Neural progenitor cell (in vitro differentiated cells): ENCODE data around the gene SSNA1. TPM values are rescaled to one million over a fixed set of nuclear protein-coding genes. Genes with fewer than 3 reads are reported as not detected.

Experiments
- DNase-seq: peaks from one replicate; pipeline ENCODE4 v3.0.0-alpha.2; 2016; ENCODE audit warnings: low spot score
- H2AFZ ChIP-seq: fragments of 200-600 bp; sonication (generic); replicated peaks from 2 replicates; pipeline ENCODE4 v1.6.1; 2016; ENCODE audit warnings: antibody characterized with exemption
- H3F3A ChIP-seq: fragments of 200-600 bp; sonication (generic); 2 replicates; pipeline ENCODE4 v1.6.1; 2016; ENCODE audit warnings: antibody characterized with exemption, low read depth
- H3K27ac ChIP-seq: fragments of 200-600 bp; sonication (generic); 2 replicates; pipeline ENCODE4 v1.5.1; 2016; ENCODE audit warnings: mild to moderate bottlenecking
- H3K27me3 ChIP-seq: fragments of 200-600 bp; sonication (generic); 2 replicates; pipeline ENCODE4 v1.6.1; 2016; ENCODE audit warnings: mild to moderate bottlenecking, moderate library complexity
- H3K36me3 ChIP-seq: fragments of 200-600 bp; sonication (generic); 2 replicates; pipeline ENCODE4 v1.5.1; 2016
- H3K4me1 ChIP-seq: fragments of 200-600 bp; sonication (generic); 2 replicates; pipeline ENCODE4 v1.6.1; 2016; ENCODE audit warnings: mixed run types
- H3K4me2 ChIP-seq: fragments of 200-600 bp; sonication (generic); 2 replicates; pipeline ENCODE4 v1.6.1; 2016
- H3K4me3 ChIP-seq: fragments of 200-600 bp; sonication (generic); 2 replicates; pipeline ENCODE4 v1.5.1; 2016
- H3K79me2 ChIP-seq: fragments of 200-600 bp; sonication (generic); 2 replicates; pipeline ENCODE4 v1.6.1; 2016; ENCODE audit warnings: low read depth
- H3K9ac ChIP-seq: fragments of 200-600 bp; sonication (generic); 2 replicates; pipeline ENCODE4 v1.6.1; 2016
- H3K9me3 ChIP-seq: fragments of 200-600 bp; sonication (generic); 2 replicates; pipeline ENCODE4 v1.5.1; 2016; ENCODE audit warnings: low read depth
- H4K20me1 ChIP-seq: fragments of 200-600 bp; sonication (generic); 2 replicates; pipeline ENCODE4 v1.6.1; 2016; ENCODE audit warnings: low read depth
- H3K27ac Mint-ChIP-seq: 3 replicates; pipeline ENCODE4 v1.8.0; 2021; ENCODE audit warnings: mixed read lengths
- H3K27me3 Mint-ChIP-seq: 2 replicates; pipeline ENCODE4 v1.8.0; 2022; ENCODE audit warnings: low read depth, mild to moderate bottlenecking, inconsistent platforms, moderate library complexity, mixed read lengths; ENCODE audit not compliant: insufficient read depth
- H3K36me3 Mint-ChIP-seq: 3 replicates; pipeline ENCODE4 v1.8.0; 2021; ENCODE audit warnings: mixed read lengths
- H3K4me1 Mint-ChIP-seq: 3 replicates; pipeline ENCODE4 v1.8.0; 2021; ENCODE audit warnings: mixed read lengths
- H3K4me3 Mint-ChIP-seq: 3 replicates; pipeline ENCODE4 v1.8.0; 2021; ENCODE audit warnings: mild to moderate bottlenecking, moderate library complexity, mixed read lengths
- H3K9me3 Mint-ChIP-seq: 3 replicates; pipeline ENCODE4 v1.8.0; 2020; ENCODE audit warnings: mixed read lengths
- EZH2 ChIP-seq: fragments of 200-600 bp; sonication (generic); IDR thresholded peaks from 2 replicates; pipeline ENCODE4 v1.6.1; 2017; ENCODE audit warnings: antibody characterized with exemption, mild to moderate bottlenecking, moderate library complexity
- EZH2phosphoT487 ChIP-seq: fragments of 200-600 bp; sonication (generic); IDR thresholded peaks from 2 replicates; pipeline ENCODE4 v1.6.1; 2017; ENCODE audit warnings: antibody characterized with exemption
- total RNA-seq: library from RNA; depleted of rRNA; stranded (reverse); fragments of >200 nt; gene quantifications from 2 replicates; pipeline ENCODE4 v1.2.3, GENCODE V29; 2015; ENCODE audit warnings: low replicate concordance
- TF ChIP-seq, protein P1 (sequence below): fragments of 200-600 bp; sonication (generic); IDR thresholded peaks from 2 replicates; pipeline ENCODE4 v1.5.1; 2017; ENCODE audit warnings: antibody characterized with exemption, mild to moderate bottlenecking

SSNA1 gene
- total RNA-seq, 1 donor from 2014 or later = 27.9 TPM

DNA sequence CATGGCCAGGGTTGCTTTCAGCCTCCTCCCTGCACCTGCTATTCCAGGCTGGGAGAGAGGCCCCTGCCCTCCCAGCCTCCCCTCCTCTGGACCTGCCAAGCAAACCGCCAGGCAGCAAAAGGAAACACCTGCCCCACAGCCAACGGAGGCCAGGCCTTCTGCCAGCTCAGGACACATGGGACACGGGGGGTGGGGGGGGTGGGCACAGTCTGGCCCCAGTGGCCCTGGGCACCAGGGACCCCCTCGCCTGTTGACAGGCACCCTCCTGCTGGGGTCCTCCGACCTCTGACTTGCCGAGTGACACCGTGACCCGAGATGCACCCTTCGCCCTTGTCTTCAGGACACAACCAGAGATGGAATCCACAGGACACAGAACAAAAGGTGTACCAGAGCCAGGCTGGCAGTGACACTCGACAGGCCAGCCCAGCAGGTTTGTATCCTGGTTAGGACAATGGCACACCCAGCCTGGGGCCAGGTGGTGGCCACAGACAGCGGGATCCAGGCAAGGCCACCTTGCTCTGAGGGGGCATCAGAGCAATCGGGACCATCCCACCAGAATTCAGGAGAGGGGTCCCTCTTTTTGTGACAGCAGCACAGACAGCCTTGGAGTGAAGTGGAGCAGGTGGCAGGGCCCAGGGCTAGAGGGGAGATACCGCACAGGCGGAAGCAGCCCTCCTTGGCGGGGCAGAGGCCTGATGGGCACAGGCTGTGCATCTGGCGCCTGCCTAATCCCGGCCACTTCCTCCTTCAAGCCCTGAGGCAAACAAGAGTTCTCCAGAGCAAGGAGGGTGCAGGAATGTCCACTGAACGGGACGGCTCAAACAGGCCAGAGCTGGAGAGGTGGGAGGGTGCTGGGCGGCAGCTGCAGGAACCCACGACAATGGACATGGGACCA, 15.3 kb upstream of the SSNA1 start:
- peak overlapping the region; percentile 69 for H3K27ac Mint-ChIP-seq
- peaks cover 87% of the 10 kb centered on the region for H3K27me3 ChIP-seq
- DNase-seq = no peak
- no peaks in the 10 kb centered on the region for H3K9me3 ChIP-seq
- H3K36me3 ChIP-seq = no peaks in the 10 kb centered on the region
- H3K4me1 ChIP-seq = peaks cover 21% of the 10 kb centered on the region
- no peak overlapping the region for H3K9ac ChIP-seq
- H3F3A ChIP-seq = peaks cover 26% of the 10 kb centered on the region
- no peak overlapping the region for H3K27ac ChIP-seq
- no peak overlapping the region for H3K4me3 Mint-ChIP-seq
- H3K9me3 Mint-ChIP-seq = no peaks in the 10 kb centered on the region
- no peak for TF ChIP-seq EZH2
- no peak for TF ChIP-seq EZH2phosphoT487
- TF ChIP-seq, protein P1, sequence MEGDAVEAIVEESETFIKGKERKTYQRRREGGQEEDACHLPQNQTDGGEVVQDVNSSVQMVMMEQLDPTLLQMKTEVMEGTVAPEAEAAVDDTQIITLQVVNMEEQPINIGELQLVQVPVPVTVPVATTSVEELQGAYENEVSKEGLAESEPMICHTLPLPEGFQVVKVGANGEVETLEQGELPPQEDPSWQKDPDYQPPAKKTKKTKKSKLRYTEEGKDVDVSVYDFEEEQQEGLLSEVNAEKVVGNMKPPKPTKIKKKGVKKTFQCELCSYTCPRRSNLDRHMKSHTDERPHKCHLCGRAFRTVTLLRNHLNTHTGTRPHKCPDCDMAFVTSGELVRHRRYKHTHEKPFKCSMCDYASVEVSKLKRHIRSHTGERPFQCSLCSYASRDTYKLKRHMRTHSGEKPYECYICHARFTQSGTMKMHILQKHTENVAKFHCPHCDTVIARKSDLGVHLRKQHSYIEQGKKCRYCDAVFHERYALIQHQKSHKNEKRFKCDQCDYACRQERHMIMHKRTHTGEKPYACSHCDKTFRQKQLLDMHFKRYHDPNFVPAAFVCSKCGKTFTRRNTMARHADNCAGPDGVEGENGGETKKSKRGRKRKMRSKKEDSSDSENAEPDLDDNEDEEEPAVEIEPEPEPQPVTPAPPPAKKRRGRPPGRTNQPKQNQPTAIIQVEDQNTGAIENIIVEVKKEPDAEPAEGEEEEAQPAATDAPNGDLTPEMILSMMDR = no peak
- no peak overlapping the region for H3K4me2 ChIP-seq
- H3K36me3 Mint-ChIP-seq = no peaks in the 10 kb centered on the region
- no peaks in the 10 kb centered on the region for H3K79me2 ChIP-seq
- H3K27me3 Mint-ChIP-seq = peaks cover 20% of the 10 kb centered on the region
- peaks cover 47% of the 10 kb centered on the region for H4K20me1 ChIP-seq
- H2AFZ ChIP-seq = no peak overlapping the region
- H3K4me3 ChIP-seq = no peak overlapping the region
- no peaks in the 10 kb centered on the region for H3K4me1 Mint-ChIP-seq

DNA sequence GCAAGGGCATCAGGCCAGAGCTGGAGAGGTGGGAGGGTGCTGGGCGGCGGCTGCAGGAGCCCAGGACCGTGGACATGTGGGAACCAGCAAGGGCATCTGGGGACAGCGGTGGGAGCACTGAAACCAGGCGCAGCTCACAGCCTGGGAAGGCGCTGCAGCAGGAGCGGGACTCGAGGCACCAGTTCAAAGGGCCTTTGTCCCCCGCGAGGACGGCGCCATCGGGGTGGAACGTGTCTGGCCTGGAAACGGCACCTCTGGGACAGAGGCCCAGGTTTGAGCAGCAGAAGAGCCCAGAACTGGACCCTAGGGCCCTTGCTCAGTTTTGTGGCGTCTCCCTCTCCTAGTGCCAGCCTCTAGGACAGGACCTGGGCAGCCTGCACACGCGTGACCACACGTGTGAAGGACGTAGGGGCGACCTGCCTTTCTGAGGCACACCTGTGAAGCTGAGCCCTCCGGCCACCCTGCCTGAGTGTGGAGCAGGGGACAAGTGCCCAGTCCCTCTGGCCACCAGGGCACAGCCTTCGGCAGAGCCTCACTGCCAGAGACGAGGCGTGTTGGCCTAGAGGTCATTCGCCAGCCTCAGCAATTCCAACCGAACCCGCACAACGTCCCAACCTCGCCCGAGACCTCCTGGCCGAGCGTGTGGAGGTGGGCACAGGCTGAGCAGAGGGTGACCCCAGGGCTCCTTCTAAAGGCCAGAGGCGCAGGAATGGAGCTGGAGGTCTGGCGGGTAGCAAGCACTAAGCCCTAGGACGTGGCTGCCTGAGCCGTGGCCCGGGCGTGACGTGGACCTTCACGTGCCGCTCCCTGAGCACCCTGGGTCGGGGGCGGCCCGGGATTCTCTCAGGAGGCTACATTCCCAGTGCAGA, 14.4 kb upstream of the SSNA1 start:
- no peak for DNase-seq

DNA sequence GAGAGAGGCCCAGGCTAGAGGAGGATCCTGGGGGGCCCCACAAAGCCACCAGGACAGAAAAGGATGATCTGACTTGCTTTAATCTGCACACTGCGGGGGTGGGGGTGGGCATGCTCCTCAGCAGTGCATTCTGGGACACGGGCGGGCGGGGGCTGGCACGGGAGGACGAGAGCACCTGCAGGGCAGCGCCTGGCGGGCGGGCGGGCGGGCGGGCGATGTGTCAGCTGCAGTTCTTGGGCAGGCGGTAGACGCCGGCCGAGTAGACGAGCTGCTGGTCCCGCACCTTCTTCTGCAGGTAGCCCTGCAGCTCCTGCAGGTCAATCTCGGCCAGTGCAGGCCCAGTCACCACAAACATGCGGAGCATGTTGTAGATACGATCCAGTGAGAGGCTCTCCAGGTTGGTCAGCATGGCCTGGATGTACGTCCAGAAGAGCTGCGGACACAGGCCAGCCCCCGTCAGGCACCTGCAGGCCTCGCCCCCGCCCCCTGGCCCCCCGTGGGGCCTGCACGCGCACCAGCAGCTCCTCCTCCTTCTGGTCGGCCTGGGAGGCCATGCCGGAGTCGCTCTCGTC, 13.7 kb upstream of the SSNA1 start:
- H3K4me3 ChIP-seq = peak overlapping the region; percentile 21
- H3K4me2 ChIP-seq = peak overlapping the region; percentile 68
- peaks cover 44% of the 10 kb centered on the region for H4K20me1 ChIP-seq
- H3K4me3 Mint-ChIP-seq = no peak overlapping the region
- peaks cover 70% of the 10 kb centered on the region for H3K27me3 ChIP-seq
- no peak overlapping the region for H3K9ac ChIP-seq
- no peaks in the 10 kb centered on the region for H3K9me3 Mint-ChIP-seq
- no peaks in the 10 kb centered on the region for H3K9me3 ChIP-seq
- no peaks in the 10 kb centered on the region for H3K36me3 Mint-ChIP-seq
- peaks cover 13% of the 10 kb centered on the region for H3K4me1 ChIP-seq
- no peak overlapping the region for H3K27ac Mint-ChIP-seq
- no peaks in the 10 kb centered on the region for H3K36me3 ChIP-seq
- TF ChIP-seq, protein P1 = no peak
- TF ChIP-seq EZH2phosphoT487 (no peak), EZH2 (no peak)
- H3K27me3 Mint-ChIP-seq = peaks cover 20% of the 10 kb centered on the region
- no peaks in the 10 kb centered on the region for H3K79me2 ChIP-seq
- peak; percentile 55 for DNase-seq
- H3K27ac ChIP-seq = no peak overlapping the region
- peaks cover 10% of the 10 kb centered on the region for H3F3A ChIP-seq
- H2AFZ ChIP-seq = no peak overlapping the region
- H3K4me1 Mint-ChIP-seq = no peaks in the 10 kb centered on the region

More for the DNA sequence above, 14.4 kb upstream of the SSNA1 start:
- Mint-ChIP-seq H3K27ac (no peak overlapping the region), H3K4me1 (no peaks in the 10 kb centered on the region), H3K27me3 (peaks cover 20% of the 10 kb centered on the region), H3K4me3 (no peak overlapping the region), H3K9me3 (no peaks in the 10 kb centered on the region), H3K36me3 (no peaks in the 10 kb centered on the region)
- TF ChIP-seq EZH2phosphoT487 = no peak
- H3K9me3 ChIP-seq = no peaks in the 10 kb centered on the region
- H2AFZ ChIP-seq = no peak overlapping the region
- H3F3A ChIP-seq = peaks cover 18% of the 10 kb centered on the region
- H3K79me2 ChIP-seq = no peaks in the 10 kb centered on the region
- peaks cover 47% of the 10 kb centered on the region for H4K20me1 ChIP-seq
- peak overlapping the region; percentile 68 for H3K4me2 ChIP-seq
- peaks cover 78% of the 10 kb centered on the region for H3K27me3 ChIP-seq
- H3K4me3 ChIP-seq = no peak overlapping the region
- H3K4me1 ChIP-seq = peaks cover 16% of the 10 kb centered on the region
- H3K36me3 ChIP-seq = no peaks in the 10 kb centered on the region
- H3K9ac ChIP-seq = no peak overlapping the region
- no peak overlapping the region for H3K27ac ChIP-seq
